GM18507 (cell line): Measurements from ENCODE around the gene ITGAE.
"Not testable (repeated sequence)": the region's sequence is repeated elsewhere in the genome, so short reads cannot be mapped to it uniquely, and the experiment has no call there.

ENCODE experiments used
- DNase-seq: peaks from one replicate; pipeline ENCODE4 v3.0.0; 2011; ENCODE audit warnings: low read depth; ENCODE audit not compliant: insufficient read length; ENCODE audit errors: extremely low spot score
- FAIRE-seq: peaks from 2 replicates; lab custom pipeline; 2011; peaks lifted over from hg19 to GRCh38; lab: Jason Lieb, UNC

Gene ITGAE, protein sequence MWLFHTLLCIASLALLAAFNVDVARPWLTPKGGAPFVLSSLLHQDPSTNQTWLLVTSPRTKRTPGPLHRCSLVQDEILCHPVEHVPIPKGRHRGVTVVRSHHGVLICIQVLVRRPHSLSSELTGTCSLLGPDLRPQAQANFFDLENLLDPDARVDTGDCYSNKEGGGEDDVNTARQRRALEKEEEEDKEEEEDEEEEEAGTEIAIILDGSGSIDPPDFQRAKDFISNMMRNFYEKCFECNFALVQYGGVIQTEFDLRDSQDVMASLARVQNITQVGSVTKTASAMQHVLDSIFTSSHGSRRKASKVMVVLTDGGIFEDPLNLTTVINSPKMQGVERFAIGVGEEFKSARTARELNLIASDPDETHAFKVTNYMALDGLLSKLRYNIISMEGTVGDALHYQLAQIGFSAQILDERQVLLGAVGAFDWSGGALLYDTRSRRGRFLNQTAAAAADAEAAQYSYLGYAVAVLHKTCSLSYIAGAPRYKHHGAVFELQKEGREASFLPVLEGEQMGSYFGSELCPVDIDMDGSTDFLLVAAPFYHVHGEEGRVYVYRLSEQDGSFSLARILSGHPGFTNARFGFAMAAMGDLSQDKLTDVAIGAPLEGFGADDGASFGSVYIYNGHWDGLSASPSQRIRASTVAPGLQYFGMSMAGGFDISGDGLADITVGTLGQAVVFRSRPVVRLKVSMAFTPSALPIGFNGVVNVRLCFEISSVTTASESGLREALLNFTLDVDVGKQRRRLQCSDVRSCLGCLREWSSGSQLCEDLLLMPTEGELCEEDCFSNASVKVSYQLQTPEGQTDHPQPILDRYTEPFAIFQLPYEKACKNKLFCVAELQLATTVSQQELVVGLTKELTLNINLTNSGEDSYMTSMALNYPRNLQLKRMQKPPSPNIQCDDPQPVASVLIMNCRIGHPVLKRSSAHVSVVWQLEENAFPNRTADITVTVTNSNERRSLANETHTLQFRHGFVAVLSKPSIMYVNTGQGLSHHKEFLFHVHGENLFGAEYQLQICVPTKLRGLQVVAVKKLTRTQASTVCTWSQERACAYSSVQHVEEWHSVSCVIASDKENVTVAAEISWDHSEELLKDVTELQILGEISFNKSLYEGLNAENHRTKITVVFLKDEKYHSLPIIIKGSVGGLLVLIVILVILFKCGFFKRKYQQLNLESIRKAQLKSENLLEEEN

DNA sequence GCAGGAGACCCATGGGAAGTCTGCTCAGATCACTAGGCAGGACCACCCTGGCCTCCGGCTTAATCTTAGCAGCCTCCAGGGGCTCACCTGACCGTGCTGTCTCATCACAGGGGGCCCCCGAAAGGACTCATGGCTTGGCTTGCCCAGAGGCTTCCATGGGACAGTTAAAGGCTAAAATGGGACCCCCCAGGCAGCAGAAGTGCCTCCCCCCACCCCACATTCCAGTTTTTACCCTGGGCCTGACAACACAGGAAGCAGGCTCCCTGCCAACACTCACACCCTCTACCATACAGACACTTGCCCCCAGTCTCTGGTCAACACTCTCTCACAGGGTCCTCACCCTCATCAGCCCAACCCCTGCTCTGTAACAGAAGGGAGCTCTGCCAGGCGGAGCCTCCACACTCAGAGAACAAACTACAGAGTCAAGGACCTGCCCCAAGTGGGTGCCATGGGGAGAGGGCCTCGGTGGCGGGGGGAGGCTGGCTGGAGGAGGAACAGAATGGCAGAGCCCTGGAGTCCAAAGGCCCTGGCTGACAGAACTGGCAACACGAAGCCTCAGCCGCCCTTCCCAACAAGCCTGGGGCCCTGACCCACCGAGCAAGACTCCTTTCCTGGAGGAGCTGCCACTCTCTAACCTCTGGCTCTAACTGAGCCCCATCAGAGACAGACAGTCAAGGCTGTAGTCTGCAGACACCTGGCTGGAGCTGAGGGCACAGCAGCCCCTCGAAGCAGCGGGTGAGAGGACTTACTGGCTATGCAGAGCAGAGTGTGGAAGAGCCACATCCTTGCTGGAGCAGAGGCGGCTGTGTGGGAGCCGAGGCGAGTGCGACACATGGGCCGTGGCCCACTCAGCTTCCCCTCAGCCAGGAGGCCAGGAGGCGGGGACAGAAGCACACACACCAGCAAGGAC lies at the start of gene ITGAE:
ITGAE (minus strand) TSS at position 827 of the 910 bp plus-strand sequence; CDS start at position 783, 44 bp downstream.
- DNase-seq (no peak), FAIRE-seq (no peak)

DNA sequence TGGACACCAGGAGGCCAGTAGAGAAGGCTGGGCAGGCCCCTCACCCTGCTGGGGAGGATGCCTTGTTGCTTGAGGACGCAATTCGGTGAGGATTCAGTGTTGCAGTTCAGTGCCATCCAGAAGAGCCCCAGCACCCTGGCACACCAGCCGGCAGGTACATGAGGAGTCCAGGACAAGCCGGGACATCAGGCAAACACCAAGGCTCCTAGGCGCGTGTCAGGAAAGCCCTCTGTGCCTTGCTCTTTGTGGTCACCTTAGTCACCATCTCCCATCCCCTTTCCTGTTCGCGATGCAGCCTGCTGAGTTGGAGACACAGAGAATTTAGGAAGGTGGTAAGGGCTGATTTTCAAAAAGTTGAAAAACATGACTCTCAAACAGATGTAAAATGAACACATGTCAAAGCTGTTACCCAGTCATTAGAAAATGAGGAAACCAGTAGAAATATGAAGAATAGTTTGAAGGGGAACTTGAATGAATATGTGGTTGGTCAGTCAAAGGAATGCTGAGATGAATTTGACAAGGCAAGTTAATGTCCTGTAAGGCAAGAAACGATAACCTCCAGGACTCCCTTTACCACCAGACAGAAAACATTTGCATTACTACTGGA lies 47.3 kb upstream of the ITGAE start:
- no peak for FAIRE-seq

DNA sequence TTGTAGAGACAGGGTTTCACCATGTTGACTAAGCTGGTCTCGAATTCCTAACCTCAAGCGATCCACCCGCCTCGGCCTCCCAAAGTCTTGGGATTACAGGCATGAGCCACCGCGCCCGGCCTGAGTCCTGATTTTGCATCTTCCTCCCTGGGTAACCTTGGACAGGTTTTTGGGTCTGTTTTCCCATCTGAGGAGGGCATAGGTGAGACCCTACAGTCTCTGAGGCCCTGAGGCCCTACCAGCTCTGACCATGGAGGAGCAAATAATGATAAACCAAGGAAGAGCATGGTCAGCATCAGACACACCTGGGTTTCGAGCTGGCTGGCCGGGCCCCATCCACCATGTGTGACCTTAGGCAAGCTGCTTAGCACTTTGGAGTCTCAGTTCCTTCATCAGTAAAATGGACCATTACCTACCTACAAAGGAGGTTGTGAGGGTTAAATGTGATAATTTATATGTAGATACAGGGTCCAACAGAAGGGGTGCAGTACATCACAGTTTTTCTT lies 46.2 kb upstream of the ITGAE start:
- FAIRE-seq, result no peak
- DNase-seq, result no peak

More for the DNA sequence above, 47.3 kb upstream of the ITGAE start:
- DNase-seq, result no peak

DNA sequence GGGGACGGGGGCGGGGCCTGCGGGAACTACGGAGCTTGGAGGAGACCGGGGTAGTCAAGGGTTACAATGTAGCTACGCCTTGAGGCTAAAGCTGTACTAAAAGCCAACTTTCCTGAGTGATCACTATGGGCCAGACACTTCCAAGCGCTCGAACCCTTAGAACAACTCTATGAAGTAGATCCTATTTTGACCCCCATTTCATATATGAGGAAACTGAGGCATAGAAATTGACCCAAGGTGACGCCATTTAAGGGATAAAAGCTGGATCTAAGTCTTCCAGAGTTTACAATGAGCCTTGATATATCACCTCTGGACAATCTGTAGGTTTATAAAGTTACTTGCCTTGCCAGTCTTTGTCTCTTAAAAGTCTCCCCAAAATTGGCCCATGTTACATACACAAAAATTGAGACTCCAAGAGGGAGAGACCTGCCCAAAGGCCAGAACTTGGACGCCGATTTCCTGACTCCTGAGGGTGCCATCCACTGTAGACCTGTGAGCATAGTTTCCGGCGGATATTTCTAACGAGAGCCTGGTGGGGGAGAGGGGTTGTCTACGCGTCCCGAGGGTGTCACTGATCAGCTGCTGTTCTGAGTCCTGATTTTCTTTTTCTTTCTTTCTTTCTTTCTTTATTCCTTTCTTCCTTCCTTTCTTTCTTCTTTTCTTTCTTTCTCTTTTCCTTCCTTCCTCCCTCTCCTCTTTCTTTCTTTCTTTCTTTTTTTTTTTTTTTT lies 45.6 kb upstream of the ITGAE start:
- DNase-seq (no peak), FAIRE-seq (no peak)

DNA sequence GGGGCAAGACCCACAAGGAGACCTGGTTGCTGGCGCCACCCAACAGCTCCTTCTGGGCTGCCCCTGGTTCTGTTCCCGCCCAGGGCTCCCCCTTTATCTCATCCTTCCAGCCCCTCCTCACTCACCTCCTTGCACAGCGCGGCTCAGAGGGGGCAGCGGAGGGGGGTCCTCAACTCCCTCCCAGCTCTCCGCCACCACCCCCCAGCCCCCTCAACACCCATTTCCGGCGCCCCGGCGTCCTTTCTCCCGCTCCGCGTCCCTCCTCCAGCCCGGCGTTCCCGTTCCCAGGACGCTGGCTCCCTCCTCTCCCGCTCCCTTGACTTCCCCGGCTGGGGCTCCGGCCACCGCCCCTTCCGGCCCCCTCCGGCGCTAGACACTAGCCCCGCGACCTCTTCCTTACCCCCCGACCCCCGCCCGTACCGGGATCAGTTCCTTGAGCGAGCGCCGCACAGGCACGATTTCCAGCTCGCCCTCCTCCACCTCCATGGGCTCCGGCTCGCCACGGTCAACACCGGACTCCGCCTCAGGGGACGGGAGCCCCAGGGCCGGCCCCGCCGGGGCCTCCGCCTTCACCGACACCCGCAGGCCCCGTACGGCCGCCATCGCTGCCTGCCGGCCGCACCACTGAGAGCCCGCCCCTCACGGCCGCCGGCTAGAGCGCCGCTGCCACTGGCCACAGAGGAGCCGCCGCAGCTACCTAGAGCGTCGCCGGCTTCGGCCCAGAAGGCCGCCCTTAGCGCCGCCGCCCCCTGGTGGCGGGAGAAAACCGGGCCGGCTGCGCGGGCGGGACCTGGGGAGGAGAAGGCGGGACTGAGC lies 44.8 kb upstream of the ITGAE start, which contains the start of gene NCBP3:
NCBP3 (minus strand) TSS at position 626 of the 816 bp plus-strand sequence; CDS start at position 603, 23 bp downstream.
- FAIRE-seq (peak; percentile 94), DNase-seq (peak; percentile 97)

DNA sequence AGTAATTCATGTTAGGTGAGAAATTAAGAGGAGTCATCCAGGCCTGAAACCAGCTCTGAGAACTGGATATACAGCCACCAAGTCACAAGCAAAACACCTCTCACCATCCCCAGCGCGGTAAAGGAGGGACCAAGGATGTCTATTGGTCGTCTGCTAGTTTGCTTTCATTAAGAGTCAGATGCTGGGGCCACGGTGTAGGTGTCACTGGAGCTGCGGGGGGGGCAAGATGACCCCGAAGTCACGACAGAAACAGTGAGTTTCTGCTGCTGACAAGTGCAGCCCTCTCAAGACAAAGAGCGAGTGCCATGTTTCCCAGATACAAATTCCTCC lies 44.3 kb upstream of the ITGAE start:
- DNase-seq, result peak; percentile 23
- peak; percentile 54 for FAIRE-seq

DNA sequence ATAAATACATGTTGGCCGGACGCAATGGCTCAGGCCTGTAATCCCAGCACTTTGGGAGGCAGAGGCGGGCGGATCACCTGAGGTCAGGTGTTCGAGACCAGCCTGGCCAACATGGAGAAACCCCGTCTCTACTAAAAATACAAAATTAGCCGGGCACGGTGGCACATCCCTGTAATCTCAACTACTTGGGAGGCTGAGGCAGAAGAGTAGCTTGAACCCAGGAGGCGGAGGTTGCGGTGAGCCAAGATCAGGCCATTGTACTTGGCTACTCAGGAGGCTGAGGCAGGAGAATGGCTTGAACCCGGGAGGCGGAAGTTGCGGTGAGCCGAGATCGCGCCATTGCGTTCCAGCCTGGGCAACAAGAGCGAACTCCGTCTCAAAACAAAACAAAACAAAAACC lies 43.6 kb upstream of the ITGAE start:
- not testable (repeated sequence) for FAIRE-seq, DNase-seq

DNA sequence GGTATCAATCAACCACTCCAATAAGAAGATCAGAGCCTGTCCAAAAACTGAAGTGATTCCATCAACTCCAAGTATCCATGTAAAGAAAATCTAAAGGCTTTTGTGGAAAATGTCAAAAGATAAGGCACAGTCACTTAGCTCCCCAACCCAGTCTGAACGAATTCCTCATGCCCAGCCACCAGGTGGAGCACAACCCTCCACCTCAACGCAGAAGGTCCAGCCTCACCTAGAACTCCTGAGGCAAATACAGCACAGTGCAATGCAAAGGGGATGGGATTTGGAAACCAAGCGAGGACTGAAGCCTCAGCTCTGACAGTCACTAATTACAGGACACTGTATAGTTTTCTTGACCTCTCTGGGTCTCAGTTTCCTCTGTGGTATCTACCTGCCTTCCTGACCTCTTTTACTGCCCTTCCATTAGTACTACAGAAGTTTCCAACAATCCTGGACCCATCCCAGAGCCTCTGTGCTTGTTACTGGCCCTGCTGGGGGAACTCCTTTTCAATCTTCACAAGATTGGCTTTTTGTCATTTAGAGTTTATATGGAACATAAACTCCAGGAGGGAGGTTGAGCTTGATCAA lies 43.0 kb upstream of the ITGAE start:
- peak; percentile 95 for FAIRE-seq
- DNase-seq, result peak; percentile 29

DNA sequence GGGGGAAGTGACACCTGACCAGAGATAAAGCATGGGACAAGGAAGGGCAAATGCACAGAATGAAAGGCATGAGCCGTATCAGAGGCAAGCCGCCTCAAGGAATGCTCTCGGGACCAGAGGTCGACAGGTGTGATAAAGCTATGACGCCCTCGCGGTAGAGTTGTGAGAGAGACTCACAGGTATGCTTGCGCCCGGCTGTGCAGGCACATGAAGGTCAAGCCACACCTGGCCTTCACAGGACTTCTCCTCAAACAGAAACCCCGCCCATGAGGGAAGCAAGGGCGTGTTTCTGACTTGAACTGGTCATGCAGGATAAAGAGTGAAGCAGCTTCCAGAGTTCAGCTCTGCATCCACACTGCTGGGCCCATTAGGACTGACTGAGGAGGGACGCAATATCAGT lies 37.2 kb upstream of the ITGAE start:
- FAIRE-seq, result no peak
- DNase-seq, result no peak

DNA sequence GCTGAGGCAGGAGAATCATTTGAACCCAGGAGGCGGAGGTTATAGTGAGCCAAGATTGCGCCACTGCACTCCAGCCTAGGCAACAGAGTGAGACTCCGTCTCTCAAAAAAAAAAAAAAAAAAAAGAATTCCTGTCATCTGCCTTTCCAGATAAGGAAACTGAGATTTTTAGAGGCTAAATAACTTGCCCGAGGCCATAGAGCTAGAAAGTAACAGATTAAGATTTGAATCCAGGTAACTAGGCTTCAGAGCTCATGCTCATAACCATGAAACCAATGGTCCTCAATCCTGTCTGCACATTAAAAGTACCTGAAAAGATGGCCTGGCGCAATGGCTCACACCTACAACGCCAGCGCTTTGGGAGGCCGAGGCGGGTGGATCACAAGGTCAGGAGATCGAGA lies 35.6 kb upstream of the ITGAE start:
- no peak for FAIRE-seq
- DNase-seq, result no peak

DNA sequence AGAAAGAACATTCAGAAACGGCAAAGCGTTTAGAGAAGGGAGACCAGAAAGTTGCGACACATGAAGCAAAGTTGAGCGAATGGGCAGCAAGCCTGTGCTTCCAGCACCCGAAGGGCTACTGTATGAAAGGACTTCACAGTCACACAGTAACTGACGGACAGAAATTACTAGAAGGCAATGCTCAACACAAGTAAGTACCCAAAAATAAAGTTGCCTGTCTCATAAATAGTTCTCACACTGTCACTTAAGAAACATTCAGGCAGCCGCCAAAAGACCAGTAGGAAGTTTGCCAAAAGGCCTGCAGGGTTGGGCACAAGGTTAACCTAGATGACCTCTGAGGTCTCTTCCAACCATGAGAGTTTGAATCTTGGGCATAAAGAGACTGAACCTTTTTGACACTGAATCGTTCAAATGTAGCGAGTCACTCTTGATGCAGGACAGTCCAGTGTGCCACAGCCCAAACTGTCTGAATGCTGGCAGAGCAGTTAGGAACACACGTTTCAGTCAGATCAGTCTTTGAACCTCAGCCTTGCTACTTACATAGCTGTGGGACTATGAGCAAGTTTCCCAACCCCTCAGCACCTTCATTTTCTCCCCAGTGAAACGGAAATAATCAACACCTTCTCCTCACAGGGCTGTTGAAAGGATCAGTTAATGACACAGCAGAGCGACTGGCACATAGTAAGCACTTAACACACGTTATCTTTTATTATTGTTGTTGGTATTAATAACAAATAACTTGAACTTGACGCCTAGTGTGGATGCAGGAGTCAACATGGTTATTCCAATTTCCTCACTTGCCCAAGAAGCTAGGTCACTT lies 34.6 kb upstream of the ITGAE start:
- no peak for FAIRE-seq
- no peak for DNase-seq

DNA sequence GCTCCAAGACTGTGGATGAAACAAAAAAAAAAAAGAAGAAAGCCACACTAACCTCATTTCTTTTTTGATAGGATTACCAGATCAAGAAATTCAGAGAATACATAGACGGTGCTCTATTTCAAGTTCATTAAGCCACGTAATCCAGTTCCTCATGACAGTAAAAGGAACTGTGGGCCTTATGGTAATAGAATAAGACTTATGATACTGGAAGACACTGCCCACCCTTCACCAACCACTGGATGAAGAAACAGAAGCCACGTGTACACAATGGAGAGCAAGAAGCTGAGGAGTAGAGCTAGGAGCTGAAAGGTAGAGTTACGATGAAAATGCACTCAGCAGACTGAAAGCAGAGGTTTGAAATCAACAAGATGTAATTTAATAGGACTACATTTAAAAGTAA lies 33.8 kb upstream of the ITGAE start:
- DNase-seq, result no peak
- no peak for FAIRE-seq

DNA sequence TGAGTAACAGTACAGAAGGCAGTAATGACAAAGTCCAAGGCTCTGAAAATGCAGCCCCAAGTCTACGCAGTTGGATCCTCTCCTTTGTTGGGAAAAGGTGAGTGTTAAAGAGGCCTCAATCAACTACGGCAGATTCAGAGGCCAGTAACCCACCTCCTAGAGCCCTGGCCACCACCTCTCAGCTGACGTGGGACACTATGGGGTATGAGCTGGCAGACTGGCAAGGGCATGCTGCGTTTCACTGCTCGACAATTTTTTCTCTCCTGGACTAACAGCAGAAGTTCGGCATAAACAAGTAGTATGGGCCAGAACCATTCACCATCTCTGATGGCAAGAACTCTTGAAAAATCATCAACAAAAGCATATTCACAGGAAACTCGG lies 27.9 kb upstream of the ITGAE start:
- FAIRE-seq, result no peak
- no peak for DNase-seq

DNA sequence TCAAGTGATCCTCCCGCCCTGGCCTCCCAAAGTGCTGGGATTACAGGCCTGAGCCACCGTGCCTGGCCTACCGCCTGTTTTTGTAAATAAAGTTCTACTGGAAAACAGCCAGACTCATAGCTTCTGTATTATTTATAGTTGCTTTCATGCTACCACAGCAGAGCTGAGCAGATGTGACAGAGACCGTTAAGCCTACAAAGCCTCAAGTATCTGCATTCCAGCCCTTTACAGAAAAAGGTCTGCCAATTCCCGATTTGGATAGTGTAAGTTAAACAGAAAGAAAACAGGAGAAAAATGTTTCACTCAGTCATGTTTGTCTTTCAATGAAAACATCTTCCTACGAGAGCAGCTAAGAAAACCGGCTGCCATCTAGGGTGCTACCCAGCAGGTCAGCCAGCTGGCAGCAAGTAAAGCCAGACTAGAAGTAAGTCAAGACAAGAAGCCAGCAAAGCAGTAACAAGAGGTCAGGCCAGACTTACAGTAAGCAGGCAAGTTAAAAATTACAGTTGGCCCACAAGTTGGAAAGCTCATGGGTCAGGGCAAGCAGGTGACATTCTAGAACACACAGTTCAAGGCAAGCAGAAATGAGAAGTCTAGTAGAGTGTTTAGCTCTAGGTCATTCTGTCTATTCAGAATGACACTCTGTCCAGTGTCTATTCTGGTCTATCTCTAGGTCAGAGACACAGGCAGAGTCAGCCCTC lies 27.3 kb upstream of the ITGAE start:
- FAIRE-seq, result no peak
- DNase-seq, result no peak

DNA sequence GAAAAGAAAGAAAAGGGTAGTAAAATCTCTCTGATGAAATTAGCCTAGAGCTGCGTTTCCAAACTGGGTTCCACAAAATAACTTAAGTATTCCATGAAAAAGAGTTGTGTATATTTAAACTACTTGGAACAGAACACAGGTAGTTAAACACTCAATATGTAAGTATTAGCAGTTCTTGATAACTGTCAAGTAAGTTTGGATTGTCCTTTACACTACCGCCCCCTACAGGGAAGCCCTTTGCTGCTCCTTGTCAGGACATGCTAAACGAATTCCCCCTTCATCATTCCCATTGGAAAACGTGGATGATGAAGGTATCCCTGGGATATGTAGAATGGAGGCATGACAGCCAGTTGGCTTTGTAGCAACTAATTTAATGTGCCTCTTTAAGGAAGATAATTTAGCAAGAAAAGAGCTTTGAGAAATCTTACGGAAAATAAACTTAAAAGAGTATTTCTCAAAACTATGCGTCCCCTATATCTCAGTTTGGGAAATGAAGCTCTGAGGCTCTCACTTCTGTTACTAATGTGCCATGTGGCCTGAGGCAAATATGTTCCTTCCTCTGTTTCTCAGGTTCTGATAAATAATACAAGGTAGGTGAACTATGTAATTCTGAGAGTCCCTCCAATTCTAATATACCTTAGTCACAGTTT lies 26.3 kb upstream of the ITGAE start:
- DNase-seq, result peak; percentile 42
- peak; percentile 86 for FAIRE-seq
